ENCODE data around the gene TCF12.
"Not testable (repeated sequence)": the region's sequence is repeated elsewhere in the genome, so short reads cannot be mapped to it uniquely, and the experiment has no call there.

TCF12 gene

DNA sequence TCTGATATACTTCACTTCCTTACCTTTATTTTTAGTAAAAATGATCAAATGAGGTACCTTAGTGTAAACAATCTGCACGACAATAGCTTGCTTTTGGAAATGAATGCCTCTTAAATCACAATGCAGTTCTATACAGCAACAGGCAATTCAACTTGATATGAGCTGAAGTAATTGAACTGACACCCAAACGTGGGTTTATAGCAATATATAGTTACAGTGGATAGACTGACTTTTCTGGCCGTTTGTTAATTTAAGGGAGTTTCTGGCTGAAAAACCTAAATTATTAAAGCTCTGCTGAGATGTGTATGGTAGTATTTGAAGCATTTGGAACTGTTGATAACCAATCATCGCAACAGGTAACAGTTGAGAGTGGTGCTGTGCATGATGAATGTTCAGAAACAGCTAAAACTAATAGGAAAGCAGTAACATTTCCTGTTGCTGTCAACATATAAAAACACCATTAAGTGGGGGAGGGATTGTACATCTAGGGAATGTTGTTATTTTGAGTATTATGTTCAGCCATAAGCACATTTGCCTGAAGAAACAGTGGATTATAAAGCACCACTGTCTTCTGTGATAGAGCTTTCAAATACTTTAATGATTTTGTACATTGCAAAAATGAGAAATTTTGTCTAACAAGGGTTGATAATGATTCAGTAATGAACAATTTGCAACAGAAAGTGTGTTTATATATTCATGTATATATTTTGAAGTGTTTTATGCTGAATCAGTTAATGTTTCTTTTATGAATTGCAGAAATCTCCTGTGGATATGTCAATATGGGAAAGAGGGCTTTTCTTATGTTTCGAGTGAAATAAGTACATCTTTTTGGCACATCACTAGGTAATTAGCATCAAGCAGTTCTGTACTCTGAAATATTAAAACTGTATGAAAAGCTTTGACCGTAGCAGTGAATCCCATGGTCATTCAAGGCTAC lies 176.1 kb downstream of the TCF12 start:
- no peak for DNase-seq (ENCODE audit: low spot score)

DNA sequence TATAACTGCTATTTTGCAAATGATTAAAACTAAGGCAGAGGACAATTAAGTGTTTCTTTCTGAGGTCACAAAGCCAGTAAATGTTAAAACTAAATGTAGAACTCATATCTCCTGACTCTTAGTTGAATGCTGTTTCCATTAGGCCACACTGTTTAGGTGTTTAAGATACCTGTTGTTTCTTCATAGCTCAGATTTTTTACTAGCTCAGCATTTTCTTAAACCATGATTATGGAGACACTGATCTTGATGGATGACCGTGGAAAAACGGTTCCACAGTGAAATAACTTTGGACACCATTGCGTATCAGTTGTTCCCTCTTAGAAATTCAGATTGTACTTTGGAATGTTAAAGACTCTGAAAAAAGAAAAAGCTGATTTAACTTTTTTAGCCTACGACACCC lies 177.5 kb downstream of the TCF12 start:
- DNase-seq (ENCODE audit: low spot score), result no peak

DNA sequence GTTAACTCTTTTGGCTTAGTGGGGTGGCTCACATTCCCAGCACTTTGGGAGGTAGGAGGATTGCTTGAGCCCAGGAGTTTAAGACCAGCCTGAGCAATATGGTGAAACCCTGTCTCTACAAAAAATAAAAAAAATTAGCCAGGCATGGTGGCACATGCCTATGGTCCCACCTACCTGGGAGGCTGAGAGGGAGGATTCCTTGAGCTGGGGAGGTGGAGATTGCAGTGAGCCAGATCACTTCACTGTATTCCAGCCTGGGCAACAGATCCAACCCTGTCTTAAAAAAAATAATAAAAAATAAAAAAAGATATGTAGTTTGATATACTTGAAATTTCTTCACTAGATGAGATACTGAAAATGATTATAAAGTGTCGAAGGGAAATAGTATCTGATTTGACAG lies 178.8 kb downstream of the TCF12 start:
- DNase-seq (ENCODE audit: low spot score), result no peak

DNA sequence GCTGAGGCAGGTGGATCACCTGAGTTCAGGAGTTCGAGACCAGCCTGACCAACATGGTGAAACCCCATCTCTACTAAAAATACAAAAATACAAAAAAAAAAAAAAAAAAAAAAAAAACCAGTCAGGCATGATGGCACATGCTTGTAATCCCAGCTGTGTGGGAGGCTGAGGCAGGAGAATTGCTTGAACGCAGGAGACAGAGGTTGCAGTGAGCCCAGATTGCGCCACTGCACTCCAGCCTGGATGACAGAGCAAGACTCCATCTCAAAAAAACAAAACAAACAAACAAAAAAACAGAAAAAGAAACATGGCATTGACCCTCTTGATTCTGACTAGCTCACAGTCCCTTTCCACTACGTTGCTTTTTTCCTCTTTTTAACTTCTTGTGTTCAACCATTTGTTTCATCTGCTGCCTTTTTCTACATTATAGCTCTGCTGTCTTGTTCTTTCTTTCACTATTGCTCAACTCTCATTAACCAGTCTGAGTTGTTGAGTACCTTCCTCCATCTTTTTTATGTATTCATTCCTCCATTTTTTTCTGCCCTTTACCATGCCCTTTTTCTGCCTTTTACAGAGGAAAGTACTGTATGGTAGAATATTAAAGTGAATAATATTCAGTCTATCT lies 179.6 kb downstream of the TCF12 start:
- DNase-seq (ENCODE audit: low spot score), result not testable (repeated sequence)

DNA sequence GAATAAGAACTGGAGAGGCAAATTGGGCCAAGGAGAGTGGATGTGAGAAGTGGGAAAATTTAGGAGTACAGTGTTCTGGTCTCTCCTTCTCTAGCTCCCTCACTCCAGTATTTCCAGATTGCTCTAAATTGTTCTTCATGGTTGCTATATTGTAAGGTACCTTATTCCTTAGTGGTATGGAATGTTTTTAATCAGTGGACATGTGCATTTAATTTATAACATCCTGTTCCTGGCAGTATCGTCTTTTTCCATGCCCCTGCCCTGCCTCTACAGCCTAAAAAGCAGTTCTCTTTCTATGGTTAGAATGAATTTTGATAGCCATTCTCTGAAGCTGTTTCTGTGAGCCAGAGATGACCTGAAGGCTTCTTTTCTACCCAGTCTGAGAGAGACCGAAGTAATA lies 180.5 kb downstream of the TCF12 start:
- no peak for DNase-seq (ENCODE audit: low spot score)

DNA sequence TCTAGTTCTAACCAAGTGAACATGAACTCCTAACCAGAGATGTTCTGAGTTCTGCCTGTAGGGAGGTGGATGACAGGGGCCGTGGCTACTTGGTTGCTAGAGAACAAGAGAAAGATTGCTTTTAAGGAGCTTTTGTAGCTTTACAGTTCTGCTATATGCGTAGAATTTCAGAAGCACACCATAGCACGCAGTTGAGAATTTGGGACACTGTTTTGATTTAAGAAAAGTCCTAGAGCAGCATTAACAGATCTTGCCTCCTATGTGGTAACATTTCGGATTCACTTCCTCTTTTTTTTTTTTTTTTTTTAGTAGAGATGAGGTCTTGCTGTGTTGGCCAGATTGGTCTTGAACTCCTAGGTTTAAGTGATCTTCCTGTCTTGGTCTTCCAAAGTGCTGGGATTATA lies 181.7 kb downstream of the TCF12 start:
- DNase-seq (ENCODE audit: low spot score), result no peak

DNA sequence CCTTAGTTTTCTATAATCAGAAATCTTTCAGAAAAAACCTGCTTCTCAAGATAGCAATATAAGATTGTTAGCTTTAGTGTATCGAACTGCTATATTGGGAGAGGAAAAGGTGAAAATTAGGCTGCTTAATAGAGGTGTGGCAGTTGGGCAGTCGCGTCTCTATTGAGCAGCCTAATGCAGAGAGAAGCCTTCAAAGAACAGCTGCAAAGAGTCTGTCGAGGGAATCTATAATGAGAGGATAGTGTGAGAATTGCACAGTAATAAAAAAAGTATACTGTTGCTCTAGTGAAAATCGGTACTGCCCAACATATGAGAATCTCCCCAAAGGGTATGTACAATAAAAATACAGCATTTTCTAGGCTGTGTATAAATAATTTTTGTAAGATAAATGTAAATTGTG lies 184.4 kb downstream of the TCF12 start:
- DNase-seq (ENCODE audit: low spot score), result no peak

DNA sequence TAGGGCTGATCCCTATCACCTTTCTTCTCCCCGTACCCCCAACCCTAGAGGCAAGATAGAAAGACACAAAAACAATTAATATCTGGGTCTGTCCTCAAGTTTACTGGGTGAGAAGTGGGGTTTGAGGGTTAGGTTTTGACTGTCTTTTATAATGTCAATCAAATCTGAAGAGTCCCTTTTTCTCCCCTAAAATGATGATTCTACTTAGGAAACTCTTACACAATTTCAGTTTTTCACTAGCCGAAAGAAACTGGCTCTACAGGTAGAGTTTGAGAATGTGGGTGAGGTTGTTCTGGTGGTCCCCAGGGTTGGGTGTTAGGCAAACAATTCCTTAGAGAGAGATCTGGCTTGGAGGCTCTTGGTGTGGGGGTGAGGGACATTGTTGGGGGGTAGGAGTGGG lies 189.9 kb downstream of the TCF12 start:
- DNase-seq (ENCODE audit: low spot score), result no peak

DNA sequence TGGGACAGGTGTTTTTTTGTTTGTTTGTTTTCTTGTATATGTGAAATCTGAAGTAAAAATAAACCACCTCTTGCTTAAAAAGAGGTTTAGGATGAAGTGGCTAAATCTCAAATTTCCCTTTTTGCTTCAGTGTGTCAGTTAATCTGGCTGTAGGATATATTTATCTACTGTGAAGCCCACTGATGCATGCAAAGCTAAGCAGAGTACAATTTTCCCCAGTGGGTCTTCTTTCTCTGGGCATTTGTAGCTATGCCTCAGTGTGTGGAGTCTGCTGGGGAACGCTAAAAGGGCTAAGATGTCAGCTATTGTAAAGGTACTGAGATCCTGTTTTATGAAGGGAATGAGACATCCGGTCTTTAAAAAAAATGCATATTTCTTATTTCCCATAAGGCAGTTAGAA lies 190.6 kb downstream of the TCF12 start:
- no peak for DNase-seq (ENCODE audit: low spot score)

DNA sequence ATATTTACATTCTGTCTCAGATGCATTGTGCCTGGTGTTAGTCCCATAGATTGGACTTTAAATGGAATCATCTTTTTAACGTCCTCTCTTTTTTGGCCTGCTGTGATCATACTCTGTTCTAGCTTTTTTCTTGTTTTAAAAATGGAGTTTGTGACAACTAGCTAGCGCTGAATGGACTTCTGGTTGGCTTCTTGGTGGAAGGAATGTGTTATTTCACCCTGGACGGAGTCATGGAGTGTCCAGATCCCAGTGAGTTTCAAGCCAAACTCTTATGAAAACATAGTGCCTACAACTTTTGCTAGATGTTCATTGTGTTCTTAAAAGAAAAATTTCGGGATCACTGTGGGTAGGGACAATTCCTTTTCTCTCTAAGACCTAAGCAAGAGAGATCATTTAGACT lies 192.6 kb downstream of the TCF12 start:
- no peak for DNase-seq (ENCODE audit: low spot score)

DNA sequence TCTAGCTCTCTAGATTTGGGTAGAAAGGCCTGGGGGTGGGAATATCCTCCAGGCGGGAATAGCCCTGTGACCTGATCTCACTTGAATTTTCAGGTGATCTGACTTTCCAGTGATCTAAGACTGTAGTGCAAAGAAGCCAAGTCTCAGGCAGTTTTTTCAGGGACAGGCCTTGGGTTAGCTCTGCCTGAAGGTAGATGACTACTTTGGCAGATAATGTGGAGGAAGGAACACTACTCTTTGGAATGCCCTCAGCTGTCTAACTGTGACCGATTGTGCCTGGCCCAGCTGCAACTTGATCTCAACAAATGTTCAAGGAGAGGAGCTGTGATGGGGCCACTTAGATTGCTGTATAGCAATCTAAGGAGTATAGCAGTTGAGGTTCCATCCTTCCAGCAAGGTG lies 193.7 kb downstream of the TCF12 start:
- no peak for DNase-seq (ENCODE audit: low spot score)

DNA sequence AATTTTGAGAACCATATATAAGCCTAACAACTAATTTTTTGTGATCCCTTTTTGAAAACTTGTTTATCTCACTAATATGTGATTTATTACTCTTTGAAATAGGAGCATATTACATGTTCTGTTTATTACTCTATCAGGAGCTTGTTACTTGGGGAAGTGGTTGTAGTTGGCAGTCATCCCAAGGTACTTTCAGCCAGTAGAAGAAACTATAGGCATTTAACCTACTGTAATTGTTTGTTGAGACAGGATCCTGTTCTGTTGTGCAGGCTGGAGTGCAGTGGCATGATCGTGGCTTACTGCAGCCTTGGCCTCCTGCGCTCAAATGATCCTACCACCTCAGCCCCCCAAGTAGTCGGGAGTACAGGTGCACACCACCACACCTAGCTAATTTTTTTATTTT lies 195.6 kb downstream of the TCF12 start:
- no peak for DNase-seq (ENCODE audit: low spot score)

DNA sequence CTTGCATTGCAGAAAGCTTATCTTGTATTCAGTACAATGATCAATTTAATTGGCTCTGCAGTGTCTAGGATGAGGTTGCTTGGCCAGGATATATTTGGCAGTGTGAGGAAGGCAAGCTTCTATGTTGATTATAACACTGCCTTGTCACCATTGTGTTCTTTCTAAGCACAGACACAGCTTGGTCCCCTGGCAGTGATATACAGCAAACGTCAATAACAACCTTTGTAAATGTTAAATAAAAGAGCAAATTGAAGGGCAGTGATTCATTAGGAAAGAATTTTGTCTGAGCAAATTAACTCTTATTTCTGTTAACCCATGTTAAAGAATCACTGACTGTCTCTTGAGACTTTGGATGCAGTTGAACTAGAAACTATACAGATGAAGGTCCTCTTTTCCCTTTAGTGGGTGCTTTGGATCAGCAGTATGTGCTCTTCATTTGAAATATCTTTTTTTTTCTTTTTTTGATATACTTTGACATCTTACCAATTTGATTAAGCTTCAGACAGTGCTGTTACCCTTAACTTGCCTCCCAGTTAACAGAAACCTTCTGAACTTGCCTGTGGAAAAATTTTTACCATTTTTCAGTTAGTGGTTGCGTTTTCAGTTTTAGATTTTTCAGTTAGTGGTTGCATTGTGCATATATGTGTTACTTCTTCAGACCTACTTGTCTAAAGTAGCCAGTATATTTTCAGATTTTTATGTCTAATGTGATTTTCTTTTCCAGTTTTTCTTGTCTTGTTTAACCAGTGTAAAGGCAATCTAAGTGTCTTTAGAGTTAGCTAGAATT lies 199.8 kb downstream of the TCF12 start:
- peak; percentile 5 for DNase-seq (ENCODE audit: low spot score)

DNA sequence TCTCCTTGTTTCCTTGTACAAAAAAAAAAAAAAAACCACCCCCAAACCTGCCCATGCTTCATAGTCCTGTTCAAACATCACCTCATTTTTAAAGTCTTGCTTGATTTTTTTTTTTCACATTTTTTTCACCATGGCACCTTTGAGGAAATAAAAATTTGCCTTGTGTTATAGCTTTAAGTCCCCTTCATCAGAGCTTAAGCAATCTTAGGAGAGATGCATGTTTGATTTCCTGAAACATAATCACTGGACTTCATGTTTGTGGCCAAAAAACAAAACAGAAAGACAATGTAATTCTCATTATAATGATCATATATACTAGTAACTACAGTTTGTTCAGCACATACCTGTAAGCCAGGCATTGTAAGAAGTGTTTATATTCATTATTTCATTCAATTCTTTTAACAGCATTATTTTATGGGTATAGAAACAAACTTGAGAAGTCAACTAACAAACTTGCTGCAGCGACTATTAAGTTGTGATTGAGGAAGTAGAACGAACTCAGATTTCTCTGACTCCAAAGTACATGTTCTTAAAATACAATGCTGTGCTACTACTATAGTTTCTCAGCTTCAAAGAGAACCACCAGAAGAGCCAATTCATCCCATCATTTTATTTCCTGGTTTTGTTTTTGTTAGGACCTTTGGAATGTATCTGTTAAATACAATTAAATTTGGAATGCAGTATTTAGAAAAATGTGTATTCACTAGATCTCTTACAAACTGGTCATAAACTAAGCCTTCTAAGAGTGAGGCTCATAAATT lies 203.8 kb downstream of the TCF12 start:
- no peak for DNase-seq (ENCODE audit: low spot score)

DNA sequence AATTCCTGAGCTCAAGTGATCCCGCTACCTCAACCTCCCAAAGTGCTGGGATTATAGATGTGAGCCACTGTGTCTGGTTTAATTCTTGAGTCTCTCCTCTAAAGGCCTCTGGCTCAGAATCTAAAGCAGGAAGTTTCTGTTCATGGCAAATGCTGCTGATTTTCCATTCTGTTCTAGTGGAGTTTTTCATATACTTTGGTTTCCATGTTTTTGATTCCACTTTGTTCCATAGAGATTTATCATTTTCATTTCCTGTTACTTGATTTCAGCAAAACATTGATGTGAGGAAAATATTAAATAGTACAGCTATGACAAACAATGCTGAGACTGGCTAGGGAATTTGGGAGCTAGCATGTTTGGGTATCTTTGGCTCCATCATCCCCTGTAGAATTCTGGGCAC lies 205.6 kb downstream of the TCF12 start:
- DNase-seq (ENCODE audit: low spot score), result no peak

DNA sequence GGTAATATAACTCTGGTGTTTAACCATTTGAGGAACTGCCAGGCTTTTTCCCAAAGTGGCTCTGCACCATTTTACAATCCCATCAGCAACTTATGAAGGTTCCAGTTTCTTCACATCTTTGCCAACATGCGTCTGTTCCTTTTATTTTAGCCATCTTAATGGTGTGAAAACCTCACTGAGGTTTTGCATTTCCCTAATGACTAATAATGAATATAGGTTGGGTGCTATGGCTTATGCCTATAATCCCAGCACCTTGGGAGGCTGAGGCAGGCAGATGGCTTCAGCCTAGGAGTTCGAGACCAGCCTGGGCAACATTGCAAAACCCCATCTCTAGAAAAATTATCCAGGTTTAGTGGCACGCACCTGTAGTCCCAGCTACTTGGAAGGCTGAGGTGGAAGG lies 210.6 kb downstream of the TCF12 start:
- no peak for DNase-seq (ENCODE audit: low spot score)

DNA sequence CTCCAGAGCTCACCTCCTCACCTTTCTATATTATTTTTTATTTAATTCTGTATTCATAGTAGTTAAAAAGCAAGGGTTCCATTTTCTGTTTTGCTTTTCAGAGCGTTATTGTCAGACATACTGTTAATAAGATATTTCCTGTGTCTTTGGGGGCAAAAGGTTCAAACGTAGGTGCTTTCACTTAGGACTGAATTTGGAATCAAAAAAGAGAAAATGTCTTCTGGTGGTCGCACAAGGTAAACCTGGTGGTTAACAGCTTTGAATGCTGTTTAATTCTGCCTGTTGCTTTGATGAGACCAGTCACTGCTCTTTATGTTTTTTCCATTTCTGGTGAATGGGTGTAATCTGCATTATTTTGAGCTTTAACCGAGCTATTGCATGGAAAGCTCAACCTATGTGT lies 212.5 kb downstream of the TCF12 start:
- DNase-seq (ENCODE audit: low spot score), result no peak

DNA sequence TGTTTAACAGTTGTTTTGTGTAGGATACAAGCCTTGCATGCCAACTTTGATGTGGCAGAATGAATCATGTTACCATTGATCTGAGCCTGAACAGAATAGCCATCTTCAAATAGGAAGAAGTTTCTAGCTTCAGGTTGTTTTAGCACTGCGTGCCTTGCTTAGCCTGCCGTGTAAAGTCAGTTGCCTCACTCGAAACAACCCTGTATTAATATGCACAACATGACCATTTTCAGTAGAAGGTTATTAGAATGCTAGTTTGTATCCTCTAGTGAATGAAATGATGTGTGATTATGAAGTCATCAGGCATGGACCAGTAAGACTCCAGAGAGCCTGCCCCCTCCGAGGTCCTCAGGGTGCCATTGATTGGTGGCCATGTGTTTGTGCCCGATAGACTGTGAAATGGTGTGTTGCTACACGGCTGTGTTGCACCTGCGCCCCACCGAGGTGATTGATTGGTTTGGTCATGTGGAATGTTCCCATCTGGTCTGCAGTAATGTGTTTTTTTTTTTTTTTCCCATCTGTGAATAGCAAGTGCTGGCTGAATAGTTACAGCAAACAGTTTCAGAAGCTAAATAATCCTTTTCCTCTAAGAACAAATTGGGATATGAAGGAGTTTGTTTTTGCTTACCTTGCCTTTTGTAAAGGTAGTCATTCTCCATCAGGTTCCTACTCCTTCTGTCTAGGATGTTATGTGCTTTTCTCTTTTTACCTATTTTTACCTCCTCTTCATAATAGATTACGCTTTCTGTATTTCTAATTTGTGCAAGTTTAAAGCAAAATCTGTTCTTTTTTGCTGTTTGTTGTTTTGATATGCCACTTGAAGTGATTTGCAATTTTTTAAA lies 214.9 kb downstream of the TCF12 start:
- peak; percentile 88 for DNase-seq (ENCODE audit: low spot score)

DNA sequence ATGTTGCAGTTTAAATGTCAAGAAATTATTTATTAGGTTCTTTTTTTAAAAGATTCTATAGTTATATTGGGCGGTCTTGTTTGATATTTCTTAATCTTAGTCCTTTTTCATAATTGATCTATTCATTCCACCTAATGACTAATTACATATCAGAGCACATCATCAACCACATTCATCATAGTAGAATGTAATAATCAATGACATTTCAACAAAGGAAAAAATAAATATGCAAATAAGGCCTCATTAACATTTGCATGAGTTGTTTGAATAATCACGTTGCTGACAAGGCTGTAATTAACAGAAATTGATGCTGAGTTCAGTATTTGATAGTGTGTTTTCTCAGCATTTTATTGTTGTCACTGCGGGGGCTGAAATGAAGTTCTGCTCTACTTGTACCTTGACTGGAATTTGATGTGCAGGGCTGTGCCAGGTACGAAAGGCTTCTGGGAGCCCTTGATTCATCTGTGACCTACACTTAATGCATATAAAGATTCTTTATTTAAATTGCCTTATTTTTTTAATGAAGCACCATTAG lies 215.7 kb downstream of the TCF12 start:
- DNase-seq (ENCODE audit: low spot score), result no peak

DNA sequence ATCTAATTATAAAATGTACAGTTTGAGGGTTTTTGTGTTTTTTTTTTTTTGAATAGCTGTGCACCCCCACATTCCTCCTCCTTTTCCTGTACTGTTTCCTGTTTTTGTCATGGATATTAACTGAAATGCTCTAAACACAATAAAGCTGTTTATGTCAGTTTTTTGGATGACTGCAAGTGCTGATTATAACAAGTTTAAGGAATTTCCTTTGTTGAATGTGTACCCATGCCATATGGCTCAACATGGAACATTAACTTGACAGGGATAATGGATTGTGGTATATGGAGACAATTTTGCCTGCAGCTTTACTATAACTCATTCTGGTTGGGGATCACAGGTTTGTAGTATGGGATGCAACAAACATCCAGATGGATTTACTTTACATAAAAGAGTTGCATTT lies 216.4 kb downstream of the TCF12 start:
- DNase-seq (ENCODE audit: low spot score), result no peak

DNA sequence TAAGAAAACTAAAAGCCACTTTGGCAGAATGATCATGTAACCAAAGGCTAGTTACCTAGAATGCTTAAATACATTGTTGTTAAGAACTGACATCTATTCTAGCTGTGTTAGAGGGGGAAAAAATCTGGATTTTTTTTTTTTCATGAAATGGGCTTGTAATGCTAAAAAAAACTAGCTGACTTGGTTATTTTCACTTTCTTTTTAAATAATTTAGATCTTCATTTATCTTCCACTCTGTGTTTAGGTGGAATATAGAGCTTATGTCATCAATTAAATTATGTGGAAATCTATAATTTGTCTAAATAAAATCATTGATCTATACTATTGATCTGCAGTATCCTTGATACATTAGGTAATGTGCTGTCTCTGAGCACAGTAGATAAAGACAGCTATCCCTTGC lies 217.4 kb downstream of the TCF12 start:
- no peak for DNase-seq (ENCODE audit: low spot score)
